MM.1S (cell line): ENCODE data around the gene LVRN.

ENCODE experiments used
- DNase-seq: peaks from one replicate; pipeline ENCODE4 v3.0.0-alpha.2; 2015
- H2AFZ ChIP-seq: fragments of 300-600 bp; sonication (generic); 2 replicates; pipeline ENCODE4 v1.6.0; 2016; ENCODE audit warnings: antibody characterized with exemption, low read length
- H3F3A ChIP-seq: fragments of 300-600 bp; sonication (generic); 2 replicates; pipeline ENCODE4 v1.6.1; 2016; ENCODE audit warnings: mild to moderate bottlenecking, antibody characterized with exemption, low read length, moderate library complexity, mixed read lengths; ENCODE audit not compliant: insufficient read depth
- H3K27ac ChIP-seq: fragments of 300-600 bp; sonication (generic); 2 replicates; pipeline ENCODE4 v1.5.1; 2016; ENCODE audit warnings: mild to moderate bottlenecking, low read length
- H3K27me3 ChIP-seq: fragments of 300-600 bp; sonication (generic); replicated peaks from 2 replicates; pipeline ENCODE4 v1.6.0; 2016; ENCODE audit warnings: low read length; ENCODE audit not compliant: insufficient read depth
- H3K36me3 ChIP-seq: fragments of 300-600 bp; sonication (generic); replicated peaks from 2 replicates; pipeline ENCODE4 v1.6.1; 2016; ENCODE audit warnings: mild to moderate bottlenecking, low read length, mixed read lengths; ENCODE audit not compliant: insufficient read depth
- H3K4me1 ChIP-seq: fragments of 300-600 bp; sonication (generic); 2 replicates; pipeline ENCODE4 v1.6.1; 2016; ENCODE audit warnings: low read length, mixed read lengths
- H3K4me2 ChIP-seq: fragments of 300-600 bp; sonication (generic); 2 replicates; pipeline ENCODE4 v1.6.0; 2016; ENCODE audit warnings: low read depth, low read length
- H3K4me3 ChIP-seq: fragments of 300-600 bp; sonication (generic); 2 replicates; pipeline ENCODE4 v1.5.1; 2016; ENCODE audit warnings: low read length, mixed read lengths
- H3K79me2 ChIP-seq: fragments of 300-600 bp; sonication (generic); 2 replicates; pipeline ENCODE4 v1.6.1; 2016; ENCODE audit warnings: mixed run types, low read length, mixed read lengths
- H3K9ac ChIP-seq: fragments of 300-600 bp; sonication (generic); 2 replicates; pipeline ENCODE4 v1.6.1; 2016; ENCODE audit warnings: low read length, mixed read lengths
- H3K9me2 ChIP-seq: fragments of 300-600 bp; sonication (generic); replicated peaks from 2 replicates; pipeline ENCODE4 v1.6.1; 2016; ENCODE audit warnings: mild to moderate bottlenecking, low read length, mixed read lengths; ENCODE audit not compliant: insufficient read depth
- H3K9me3 ChIP-seq: fragments of 300-600 bp; sonication (generic); replicated peaks from 2 replicates; pipeline ENCODE4 v1.6.1; 2016; ENCODE audit warnings: mild to moderate bottlenecking, low read length, mixed read lengths; ENCODE audit not compliant: insufficient read depth
- H4K20me1 ChIP-seq: fragments of 300-600 bp; sonication (generic); 2 replicates; pipeline ENCODE4 v1.6.1; 2016; ENCODE audit warnings: mild to moderate bottlenecking, low read length, moderate library complexity, mixed read lengths; ENCODE audit not compliant: insufficient read depth
- CTCF ChIP-seq: fragments of 300-600 bp; sonication (generic); IDR thresholded peaks from 2 replicates; pipeline ENCODE4 v1.5.1; 2016; ENCODE audit warnings: antibody characterized with exemption, low read length, mixed read lengths
- EZH2 ChIP-seq: fragments of 300-600 bp; sonication (generic); optimal IDR thresholded peaks from 2 replicates; pipeline ENCODE3; 2017; ENCODE audit warnings: low read depth, mild to moderate bottlenecking, antibody characterized with exemption, low read length, mixed read lengths
- EZH2phosphoT487 ChIP-seq: fragments of 300-600 bp; sonication (generic); IDR thresholded peaks from 2 replicates; pipeline ENCODE4 v1.6.1; 2018; ENCODE audit warnings: antibody characterized with exemption, low read length

The LVRN gene

GRCh38 chr5:115930630-115931337, 31.5 kb upstream of the LVRN start:
- Histone ChIP-seq H3K79me2 (no peaks in the 10 kb centered on the region), H3F3A (no peaks in the 10 kb centered on the region), H3K27ac (no peak overlapping the region), H3K4me1 (no peaks in the 10 kb centered on the region), H3K4me2 (no peak overlapping the region), H3K36me3 (no peaks in the 10 kb centered on the region), H4K20me1 (no peaks in the 10 kb centered on the region), H3K9me2 (no peaks in the 10 kb centered on the region), H3K27me3 (no peaks in the 10 kb centered on the region), H3K4me3 (no peak overlapping the region), H3K9ac (no peak overlapping the region), H3K9me3 (no peaks in the 10 kb centered on the region), H2AFZ (no peak overlapping the region)
- no peak for TF ChIP-seq CTCF
- TF ChIP-seq EZH2phosphoT487: no peak
- TF ChIP-seq EZH2: no peak
- no peak for DNase-seq

DNA sequence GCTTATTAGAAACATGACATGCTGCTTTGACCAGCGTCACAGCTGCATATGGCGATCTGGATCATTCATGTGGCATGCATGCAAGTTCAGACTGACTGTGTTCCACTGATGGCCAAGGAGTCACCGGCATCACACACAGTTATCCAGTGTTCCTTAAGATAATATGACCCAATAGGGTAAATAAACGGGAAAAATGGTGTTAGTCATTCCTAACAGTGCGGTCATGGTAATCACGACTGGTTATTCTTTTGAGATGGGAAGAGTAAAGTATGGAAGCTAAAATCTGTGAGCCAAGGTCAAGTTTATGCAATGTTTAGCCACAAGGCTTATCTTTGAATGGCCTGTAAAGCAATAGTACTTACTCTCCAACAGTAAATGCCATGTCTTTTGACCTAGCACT, 29.3 kb upstream of the LVRN start:
- H3K9ac ChIP-seq: no peak overlapping the region
- DNase-seq: no peak
- H3K27ac ChIP-seq: no peak overlapping the region
- no peaks in the 10 kb centered on the region for H4K20me1 ChIP-seq
- H3K4me1 ChIP-seq: no peaks in the 10 kb centered on the region
- no peaks in the 10 kb centered on the region for H3K9me3 ChIP-seq
- H3F3A ChIP-seq: no peaks in the 10 kb centered on the region
- no peak overlapping the region for H2AFZ ChIP-seq
- H3K79me2 ChIP-seq: no peaks in the 10 kb centered on the region
- no peak overlapping the region for H3K4me3 ChIP-seq
- H3K4me2 ChIP-seq: no peak overlapping the region
- no peaks in the 10 kb centered on the region for H3K27me3 ChIP-seq
- no peaks in the 10 kb centered on the region for H3K36me3 ChIP-seq
- H3K9me2 ChIP-seq: no peaks in the 10 kb centered on the region
- no peak for TF ChIP-seq CTCF
- TF ChIP-seq EZH2phosphoT487: no peak
- no peak for TF ChIP-seq EZH2

DNA sequence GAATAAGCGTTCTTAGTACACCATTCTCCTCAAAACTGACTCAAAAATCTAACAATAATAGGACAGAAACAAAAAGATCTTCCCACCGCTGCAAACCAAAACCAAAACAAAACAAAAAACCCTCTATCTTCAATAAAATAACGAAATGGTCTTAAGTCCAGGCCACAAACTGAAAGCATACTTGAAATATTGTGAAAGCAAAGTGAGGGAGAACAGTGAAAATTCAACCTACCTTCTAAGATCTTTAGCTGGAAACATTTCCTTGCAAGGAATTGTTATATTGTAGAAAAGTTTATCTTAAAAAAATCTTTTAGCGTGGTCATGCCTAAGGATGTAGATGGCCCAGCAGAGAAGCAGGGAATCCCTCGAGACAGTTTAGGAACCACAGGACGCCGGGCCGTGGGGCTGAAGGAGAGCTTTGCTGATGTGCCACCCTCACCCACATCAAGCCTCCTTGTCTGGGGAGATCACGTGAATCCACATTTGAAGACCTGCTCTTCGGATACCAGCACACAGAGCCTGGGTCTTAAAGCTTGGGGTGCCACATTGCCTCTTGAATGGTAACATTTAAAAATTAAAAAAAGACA, 27.8 kb upstream of the LVRN start:
- Histone ChIP-seq H3K4me1 (no peaks in the 10 kb centered on the region), H3K9me3 (no peaks in the 10 kb centered on the region), H3K9ac (no peak overlapping the region), H4K20me1 (no peaks in the 10 kb centered on the region), H3K4me2 (no peak overlapping the region), H2AFZ (no peak overlapping the region), H3K79me2 (no peaks in the 10 kb centered on the region), H3K27ac (no peak overlapping the region), H3K36me3 (no peaks in the 10 kb centered on the region), H3K27me3 (no peaks in the 10 kb centered on the region), H3K4me3 (no peak overlapping the region), H3F3A (no peaks in the 10 kb centered on the region), H3K9me2 (no peaks in the 10 kb centered on the region)
- TF ChIP-seq CTCF: no peak
- TF ChIP-seq EZH2: no peak
- no peak for TF ChIP-seq EZH2phosphoT487
- DNase-seq: no peak
